Heart right ventricle (tissue), 16 donors: ENCODE results near the gene AMPD2. TPM values are rescaled to one million over a fixed set of nuclear protein-coding genes. Genes with fewer than 3 reads are reported as not detected.

Experiments used
- ATAC-seq, 8 donors: fragments of 200-7000 bp; cut with Tn5 transposase; one replicate each; pipeline ENCODE4 v1.9.1; 2020; ENCODE audit warnings: mild to moderate bottlenecking in 8 of 8, moderate library complexity in 8 of 8, moderate number of reproducible peaks in 1 of 8
- DNase-seq, 2 donors: peaks; one replicate each; pipeline ENCODE4 v3.0.0-alpha.2; 2020
- H3K27ac ChIP-seq, 10 donors: fragments of 200-600 bp; sonication (generic) in 2 of 10; one replicate each; pipeline versions ENCODE4 v1.5.0 to v1.8.0; 2020 to 2022; ENCODE audit warnings: mild to moderate bottlenecking in 3 of 10
- H3K27me3 ChIP-seq, 7 donors: fragments of 200-600 bp; one replicate each; pipeline ENCODE4 v1.8.0; 2021 to 2022; ENCODE audit warnings: mild to moderate bottlenecking in 2 of 7
- H3K36me3 ChIP-seq, 9 donors: fragments of 200-600 bp; sonication (generic) in 1 of 9; one replicate each; pipeline versions ENCODE4 v1.5.0 to v1.8.0; 2020 to 2022; ENCODE audit warnings: mild to moderate bottlenecking in 2 of 9
- H3K4me1 ChIP-seq, 9 donors: fragments of 200-600 bp; sonication (generic) in 1 of 9; one replicate each; pipeline versions ENCODE4 v1.5.0 to v1.8.0; 2020 to 2022; ENCODE audit warnings: mild to moderate bottlenecking in 4 of 9
- H3K4me3 ChIP-seq, 10 donors: fragments of 200-600 bp; sonication (generic) in 2 of 10; one replicate each; pipeline versions ENCODE4 v1.5.0 to v1.8.0; 2020 to 2022; ENCODE audit warnings: mild to moderate bottlenecking in 7 of 10, moderate library complexity in 2 of 10
- H3K9me3 ChIP-seq, 11 donors: fragments of 200-600 bp in 10 of 11; sonication (generic) in 2 of 11; one replicate each; pipeline versions ENCODE4 v1.5.0 to v1.8.0; 2013 to 2022; ENCODE audit warnings: mild to moderate bottlenecking in 2 of 11, control low read depth in 1 of 11, moderate library complexity in 1 of 11
- WGBS, 2 donors: extraction: QIAGEN DNeasy Blood & Tissue Kit; methylation state at CpG; one replicate each; pipeline ENCODE4 v1.1.7; 2013; ENCODE audit warnings: inconsistent platforms in 1 of 2; 5-methylcytosine and 5-hydroxymethylcytosine counted together
- intact Hi-C, 10 donors: fragments of 100-400 bp; cut with DNase I; formaldehyde crosslinking; loops; one replicate each; pipeline versions ENCODE4 v1.11.1 to v1.14.2; 2022
- polyA plus RNA-seq, 2 donors: library from polyadenylated mRNA; stranded (reverse); fragments of 200-250 nt; gene quantifications; one replicate each; pipeline ENCODE4 v1.2.3, GENCODE V29; 2013
- total RNA-seq, 10 donors: library from RNA; stranded (reverse); fragmentation: NEBNext Ultra II Directional in 3 of 10; extraction: Animal tissue kit (Norgen Biotek cat#: 25700) in 3 of 10; gene quantifications; one replicate each; pipeline versions ENCODE4 v1.2.1 to v1.2.4, GENCODE V29; 2021 to 2023
- TF ChIP-seq, protein P1 (sequence below), 9 donors: fragments of 200-600 bp; sonication (generic) in 2 of 9; IDR thresholded peaks; one replicate each; pipeline versions ENCODE4 v1.5.0 to v1.8.0; 2021 to 2022; ENCODE audit warnings: antibody characterized with exemption in 9 of 9, mild to moderate bottlenecking in 5 of 9, moderate library complexity in 1 of 9
- donor health status: Arrhythmogenic right ventricular cardiomyopathy.
- donor health status: ischemic (EF 13 %, LVEDD 7.1; RV severe dilation, severe dysfunction).
- donor health status: healthy with polysubstance abuse.
- donor health status: DM: no; HTN: yes; CAD: no.
- donor health status: DM: no; HTN: no; CAD: no.
- donor health status: ischemic (EF 25% LVEDD 6.9; RV normal size, moderate dysfunction).
- donor health status: ischemic (EF 25% LVEDD 5.7; RV mildly dilated, moderate dysfunction).
- donor health status: healthy.
- donor health status: DM: yes; HTN: yes; CAD: no.
- donor health status: Ischemic cardiomyopathy.
- donor health status: ischemic (EF 35%, LVEDD 5.7; RV mildly dilated, moderate dysfunction).
- donor health status: nonischemic (EF 11% LVEDD 7.7; RV severe dilation, severe dysfunction).
- donor health status: DM: yes; HTN: yes; CAD: no.
- donor health status: PGD.
- donor health status: ischemic (EF 29% LVEDD 5.4; RV normal size, mild dysfunction).
- donor health status: nonischemic (EF 23%, LVEDD 6.1; RV moderate dilation, normal function).

Gene AMPD2
- total and polyA plus RNA-seq, 12 donors = 6.4 to 18.2 (median 11.5) TPM

DNA sequence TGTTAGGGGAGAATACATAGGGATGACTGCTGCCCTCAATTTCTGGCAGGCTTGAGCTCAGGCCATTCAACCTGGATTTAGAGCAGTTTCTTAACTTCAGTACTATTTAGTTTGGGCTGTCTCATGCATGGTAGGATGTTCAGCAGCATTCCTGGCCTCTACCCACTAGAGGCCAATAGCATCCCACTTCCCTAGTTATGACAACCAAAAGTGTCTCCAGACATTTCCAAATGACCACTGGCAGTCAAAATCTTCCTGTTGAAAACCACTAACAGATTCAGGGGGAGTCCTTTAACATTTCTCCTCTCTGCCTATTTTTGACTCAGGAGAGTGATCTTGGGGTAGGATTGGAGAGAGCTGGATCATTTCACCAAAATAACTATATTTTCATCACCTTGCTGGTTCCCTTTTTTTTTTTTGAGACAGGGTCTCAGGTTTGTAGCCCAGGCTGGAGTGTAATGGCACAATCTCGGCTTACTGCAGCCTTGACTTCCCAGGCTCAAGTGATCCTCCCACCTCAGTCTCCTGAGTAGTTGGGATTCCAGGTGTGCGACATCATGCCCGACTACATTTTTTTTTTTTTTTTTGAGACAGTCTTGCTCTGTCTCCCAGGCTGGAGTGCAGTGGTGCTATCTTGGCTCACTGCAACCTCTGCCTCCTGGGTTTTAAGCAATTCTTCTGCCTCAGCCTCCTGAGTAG lies 8.9 kb upstream of the AMPD2 start:
- peaks cover 0 to 38% (median 0%) of the 10 kb centered on the region in 9 donors for H3K4me1 ChIP-seq
- no peak overlapping the region for H3K27ac ChIP-seq
- DNase-seq (no peak), ATAC-seq (no peak)
- 60 to 61% methylated on average over 3 of the region's 3 CpGs for WGBS, 2 donors
- intact Hi-C loops = no loop called here
- H3K9me3 ChIP-seq = no peaks in the 10 kb centered on the region
- TF ChIP-seq, protein P1, sequence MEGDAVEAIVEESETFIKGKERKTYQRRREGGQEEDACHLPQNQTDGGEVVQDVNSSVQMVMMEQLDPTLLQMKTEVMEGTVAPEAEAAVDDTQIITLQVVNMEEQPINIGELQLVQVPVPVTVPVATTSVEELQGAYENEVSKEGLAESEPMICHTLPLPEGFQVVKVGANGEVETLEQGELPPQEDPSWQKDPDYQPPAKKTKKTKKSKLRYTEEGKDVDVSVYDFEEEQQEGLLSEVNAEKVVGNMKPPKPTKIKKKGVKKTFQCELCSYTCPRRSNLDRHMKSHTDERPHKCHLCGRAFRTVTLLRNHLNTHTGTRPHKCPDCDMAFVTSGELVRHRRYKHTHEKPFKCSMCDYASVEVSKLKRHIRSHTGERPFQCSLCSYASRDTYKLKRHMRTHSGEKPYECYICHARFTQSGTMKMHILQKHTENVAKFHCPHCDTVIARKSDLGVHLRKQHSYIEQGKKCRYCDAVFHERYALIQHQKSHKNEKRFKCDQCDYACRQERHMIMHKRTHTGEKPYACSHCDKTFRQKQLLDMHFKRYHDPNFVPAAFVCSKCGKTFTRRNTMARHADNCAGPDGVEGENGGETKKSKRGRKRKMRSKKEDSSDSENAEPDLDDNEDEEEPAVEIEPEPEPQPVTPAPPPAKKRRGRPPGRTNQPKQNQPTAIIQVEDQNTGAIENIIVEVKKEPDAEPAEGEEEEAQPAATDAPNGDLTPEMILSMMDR (IDR thresholded peaks at IDR 0.05) = no peak
- H3K27me3 ChIP-seq = no peaks in the 10 kb centered on the region
- peaks cover 0 to 6% (median 0%) of the 10 kb centered on the region in 9 donors for H3K36me3 ChIP-seq
- H3K4me3 ChIP-seq = no peak overlapping the region

DNA sequence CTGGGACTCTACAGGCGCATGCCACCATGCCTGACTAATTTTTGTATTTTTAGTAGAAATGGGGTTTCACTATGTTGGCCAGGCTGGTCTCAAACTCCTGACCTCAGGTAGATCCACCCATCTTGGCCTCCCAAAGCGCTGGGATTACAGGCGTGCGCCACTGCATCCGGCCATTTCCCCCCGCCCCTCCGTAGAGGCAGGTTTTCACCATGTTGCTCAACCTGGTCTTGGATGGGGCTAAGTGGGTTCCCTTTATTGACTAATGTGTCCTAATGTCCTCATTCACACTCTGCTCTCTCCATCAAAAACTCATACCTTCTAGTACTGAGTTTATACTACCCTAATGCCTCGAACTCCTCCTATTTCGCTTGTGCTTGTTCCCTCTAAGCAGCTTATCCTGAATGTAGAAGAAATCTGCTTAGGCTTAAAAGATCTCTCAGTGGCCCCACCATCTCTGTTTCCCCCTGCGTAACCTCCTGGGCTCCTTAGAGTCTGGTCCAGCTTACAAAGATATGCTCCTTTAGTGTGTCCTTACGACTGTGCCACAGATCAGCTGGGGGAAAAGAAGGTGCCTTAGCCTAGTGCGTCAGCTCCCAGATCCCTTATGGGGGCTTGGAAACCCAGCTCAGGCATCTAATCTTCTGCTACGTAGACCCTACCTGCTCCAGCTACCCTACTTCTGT lies 8.2 kb upstream of the AMPD2 start:
- intact Hi-C loops = no loop called here
- Histone ChIP-seq H3K9me3 (no peaks in the 10 kb centered on the region), H3K4me1 (peaks cover 0 to 45% (median 0%) of the 10 kb centered on the region in 9 donors), H3K36me3 (no peaks in the 10 kb centered on the region), H3K4me3 (no peak overlapping the region), H3K27me3 (no peaks in the 10 kb centered on the region), H3K27ac (no peak overlapping the region)
- 93 to 95% methylated on average over 13 of the region's 13 CpGs for WGBS, 2 donors
- TF ChIP-seq, protein P1 (IDR thresholded peaks at IDR 0.05) = no peak
- no peak for DNase-seq
- no peak for ATAC-seq

DNA sequence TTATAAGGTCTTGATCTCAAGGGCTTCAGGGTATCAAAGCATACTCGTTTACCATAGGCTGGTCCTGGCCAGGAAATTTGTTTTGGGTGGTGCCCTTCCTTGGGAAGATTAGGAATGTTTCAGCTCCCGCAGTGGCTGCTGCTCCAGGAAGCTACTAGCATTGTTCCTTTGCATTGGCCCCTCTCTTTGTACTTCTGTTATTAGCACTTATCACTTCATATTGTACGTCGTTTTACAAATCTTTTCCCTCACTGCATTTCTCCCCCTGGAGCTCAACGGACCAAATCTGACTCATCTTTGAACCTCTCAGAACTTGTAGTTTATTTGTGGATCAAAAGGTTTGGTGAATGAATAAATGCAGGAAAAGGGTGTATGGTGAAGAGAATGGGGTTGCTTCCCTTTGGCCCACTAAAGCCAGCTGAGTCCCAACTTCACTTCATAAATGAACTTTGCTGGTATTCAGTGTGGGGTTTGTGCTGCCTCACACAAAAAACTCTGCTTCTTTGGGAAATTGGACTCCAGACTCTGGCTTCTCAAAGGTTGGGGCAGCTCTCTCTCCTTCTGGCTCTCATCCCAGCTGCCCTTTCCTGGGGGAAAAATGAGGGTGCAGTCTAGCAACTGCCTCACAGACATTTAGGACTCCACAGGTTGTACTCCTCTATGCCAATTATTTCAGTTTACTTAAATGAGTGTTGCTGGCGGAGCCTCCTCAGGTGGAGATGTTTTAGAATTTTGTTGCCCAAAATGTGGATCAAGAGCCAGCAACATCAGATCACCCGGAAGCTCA lies 6.1 kb upstream of the AMPD2 start:
- 56 to 61% methylated on average over 7 of the region's 7 CpGs for WGBS, 2 donors
- H3K27ac ChIP-seq = peak overlapping the region in 3 of 10 donors; percentile 17 to 56 (median 28)
- peak in 1 of 8 donors; percentile 30 for ATAC-seq

DNA sequence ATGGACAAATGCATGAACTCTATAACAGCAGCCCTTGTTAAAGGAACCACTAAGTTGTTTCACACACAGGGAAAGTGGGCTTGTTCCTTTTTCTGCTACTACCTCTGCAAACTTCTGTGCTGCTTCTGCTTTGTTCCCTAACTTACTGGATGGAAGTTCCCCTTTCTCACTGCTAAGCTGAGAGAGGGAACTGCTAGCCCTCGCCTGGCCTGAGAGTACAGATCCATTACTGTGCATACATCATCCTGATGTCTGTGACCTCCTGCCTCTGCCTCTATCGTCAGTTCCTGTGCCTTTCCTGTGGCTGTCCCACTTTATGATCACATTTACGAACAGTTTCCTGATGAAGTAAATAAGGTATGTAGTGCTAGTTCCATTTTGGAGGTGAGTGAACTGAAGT lies 3.8 kb upstream of the AMPD2 start:
- ATAC-seq = peak in 4 of 8 donors; percentile 18 to 39 (median 26)
- H3K27me3 ChIP-seq = no peaks in the 10 kb centered on the region

More for the DNA sequence above, 6.1 kb upstream of the AMPD2 start:
- no peaks in the 10 kb centered on the region for H3K36me3 ChIP-seq
- intact Hi-C loops = no loop called here
- peaks cover 0 to 60% (median 0%) of the 10 kb centered on the region in 9 donors for H3K4me1 ChIP-seq
- no peak overlapping the region for H3K4me3 ChIP-seq
- H3K9me3 ChIP-seq = no peaks in the 10 kb centered on the region
- H3K27me3 ChIP-seq = no peaks in the 10 kb centered on the region
- TF ChIP-seq, protein P1 (IDR thresholded peaks at IDR 0.05) = no peak
- no peak for DNase-seq

More for the DNA sequence above, 3.8 kb upstream of the AMPD2 start:
- H3K36me3 ChIP-seq = no peaks in the 10 kb centered on the region
- intact Hi-C loops = no loop called here
- peaks cover 0 to 74% (median 20%) of the 10 kb centered on the region in 9 donors for H3K4me1 ChIP-seq
- no peaks in the 10 kb centered on the region for H3K9me3 ChIP-seq
- DNase-seq = no peak
- no peak overlapping the region for H3K4me3 ChIP-seq
- 58 to 59% methylated on average over 3 of the region's 3 CpGs for WGBS, 2 donors
- TF ChIP-seq, protein P1 (IDR thresholded peaks at IDR 0.05) = no peak
- peak overlapping the region in 4 of 10 donors; percentile 33 to 97 (median 50) for H3K27ac ChIP-seq
